ENCODE data around the gene TMC8.

- TF ChIP-seq CTCF (conservative IDR thresholded peaks at IDR 0.05; ENCODE audit: low read length) (no peak), EZH2phosphoT487 (IDR thresholded peaks at IDR 0.05; ENCODE audit: borderline replicate concordance) (no peak)
These were observed 3.7 kb upstream of the TMC8 start for GRCh38 chr17:78126895-78127238.

All from Loucy (cell line).